Osteoblast (primary cell): Measurements from ENCODE around the gene ZCCHC4. TPM values are rescaled to one million over a fixed set of nuclear protein-coding genes. Genes with fewer than 3 reads are reported as not detected.

Experiments
- DNase-seq: peaks from one replicate; pipeline ENCODE4 v3.0.0; 2011; ENCODE audit warnings: low spot score, mixed read lengths; ENCODE audit not compliant: insufficient read length; ENCODE audit errors: missing footprints
- H2AFZ ChIP-seq: 2 replicates; pipeline ENCODE4 v1.6.0; 2011; ENCODE audit warnings: mild to moderate bottlenecking, low read length
- H3K27ac ChIP-seq: 2 replicates; pipeline ENCODE4 v1.5.1; 2011; ENCODE audit warnings: mild to moderate bottlenecking, low read depth, low read length, moderate library complexity
- H3K27me3 ChIP-seq: 2 replicates; pipeline ENCODE4 v1.6.0; 2012; ENCODE audit warnings: mild to moderate bottlenecking, control low read depth, inconsistent platforms, low read length, moderate library complexity; ENCODE audit not compliant: insufficient read depth
- H3K36me3 ChIP-seq: 2 replicates; pipeline ENCODE4 v1.5.1; 2011; ENCODE audit warnings: mild to moderate bottlenecking, low read length, control low read depth, moderate library complexity; ENCODE audit not compliant: insufficient read depth
- H3K4me1 ChIP-seq: 2 replicates; pipeline ENCODE4 v1.5.1; 2011; ENCODE audit warnings: mild to moderate bottlenecking, low read length, control low read depth, moderate library complexity; ENCODE audit not compliant: insufficient read depth
- H3K4me2 ChIP-seq: 2 replicates; pipeline ENCODE4 v1.6.0; 2011; ENCODE audit warnings: mild to moderate bottlenecking, low read length; ENCODE audit not compliant: insufficient read depth
- H3K4me3 ChIP-seq: fragments of 200-600 bp; sonication (generic); 3 replicates; pipeline ENCODE4 v1.5.1; 2012; ENCODE audit warnings: mild to moderate bottlenecking, low read length, inconsistent platforms; ENCODE audit not compliant: insufficient read depth
- H3K79me2 ChIP-seq: 2 replicates; pipeline ENCODE4 v1.6.0; 2012; ENCODE audit warnings: mild to moderate bottlenecking, low read length, control low read depth, inconsistent platforms; ENCODE audit not compliant: insufficient read depth
- H3K9me3 ChIP-seq: 2 replicates; pipeline ENCODE4 v1.5.1; 2011; ENCODE audit warnings: low read depth, low read length, control low read depth
- H4K20me1 ChIP-seq: 2 replicates; pipeline ENCODE4 v1.6.0; 2012; ENCODE audit warnings: mild to moderate bottlenecking, low read length, control low read depth; ENCODE audit not compliant: insufficient read depth
- CTCF ChIP-seq: IDR thresholded peaks from 2 replicates; pipeline ENCODE4 v1.5.1; 2011; ENCODE audit warnings: mild to moderate bottlenecking, low read depth, low read length, moderate library complexity; ENCODE audit errors: extremely low read depth
- total RNA-seq: library from RNA; depleted of rRNA; stranded (reverse); fragments of >200 nt; gene quantifications from 2 replicates; pipeline ENCODE4 v1.2.3, GENCODE V29; 2012

Gene ZCCHC4
- total RNA-seq, 1 donor, result 13.4 TPM

DNA sequence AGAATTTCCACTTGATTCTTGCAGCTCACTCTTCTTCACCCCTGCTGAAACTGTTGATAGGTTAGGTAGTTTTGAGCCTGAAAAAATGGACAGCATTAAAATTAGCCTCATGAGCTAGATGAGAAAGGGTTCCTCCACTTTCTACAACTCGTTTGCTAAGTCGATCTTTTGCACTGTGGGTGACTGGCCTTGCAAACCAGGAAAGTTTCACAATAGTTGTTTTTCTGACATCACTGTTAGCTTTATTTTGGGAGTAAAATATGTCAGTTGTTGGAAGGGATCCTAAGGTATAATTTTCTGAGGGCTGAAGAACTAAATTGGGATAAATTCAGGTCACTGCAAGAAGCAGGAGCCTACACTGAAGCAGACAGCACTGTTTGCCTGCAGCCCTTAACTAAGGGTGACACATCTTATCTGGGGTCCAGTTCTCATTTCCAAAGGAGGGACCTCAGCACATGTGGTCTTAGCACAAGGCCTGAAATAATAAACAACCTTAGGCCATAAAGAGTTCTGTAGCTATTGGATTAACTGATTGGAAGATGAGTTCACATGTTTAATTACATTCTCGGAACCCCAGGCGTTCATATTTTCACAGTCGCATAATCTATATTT lies 93.6 kb downstream of the ZCCHC4 start:
- peaks cover 32% of the 10 kb centered on the region for H3K36me3 ChIP-seq
- peaks cover 26% of the 10 kb centered on the region for H3K4me1 ChIP-seq
- H4K20me1 ChIP-seq, result no peaks in the 10 kb centered on the region
- no peaks in the 10 kb centered on the region for H3K27me3 ChIP-seq
- peak overlapping the region; percentile 61 for H3K4me2 ChIP-seq
- H2AFZ ChIP-seq, result no peak overlapping the region
- peak; percentile 57 for DNase-seq
- no peaks in the 10 kb centered on the region for H3K9me3 ChIP-seq
- no peak overlapping the region for H3K4me3 ChIP-seq
- no peak for TF ChIP-seq CTCF
- no peaks in the 10 kb centered on the region for H3K79me2 ChIP-seq
- H3K27ac ChIP-seq, result peak overlapping the region; percentile 48

DNA sequence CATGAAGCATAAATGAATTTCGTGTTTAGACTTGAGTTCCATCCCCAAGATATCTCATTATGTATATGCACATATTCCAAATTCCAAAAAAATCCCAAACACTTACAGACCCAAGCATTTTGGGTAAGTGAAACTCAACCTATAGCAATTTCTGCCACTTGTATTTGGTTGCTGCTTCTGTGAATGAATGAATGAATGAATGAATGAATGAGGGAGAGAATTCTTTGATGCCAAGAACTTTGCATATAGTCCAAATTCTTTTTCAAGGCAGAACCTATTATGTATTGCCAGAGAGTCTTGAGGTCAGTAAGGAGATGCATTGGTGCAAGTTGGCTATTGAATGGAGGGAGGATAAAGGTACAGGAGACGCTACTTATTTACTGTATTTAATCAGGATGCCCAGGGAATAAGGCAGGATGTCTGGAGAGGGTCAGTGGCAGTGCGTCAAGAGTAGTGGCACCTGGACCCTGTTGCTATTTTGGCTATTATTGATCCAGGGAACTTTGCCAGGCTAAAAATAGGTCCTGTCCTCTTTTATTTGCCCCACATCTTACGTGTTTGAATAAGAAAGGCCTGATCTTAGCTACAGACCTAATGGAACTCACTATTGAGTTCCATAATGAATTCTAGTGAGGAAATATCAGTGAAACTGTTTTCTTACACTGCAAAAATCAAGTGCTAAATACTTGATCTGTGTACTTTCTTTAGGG lies 98.4 kb downstream of the ZCCHC4 start:
- peaks cover 60% of the 10 kb centered on the region for H3K36me3 ChIP-seq
- no peak for DNase-seq

DNA sequence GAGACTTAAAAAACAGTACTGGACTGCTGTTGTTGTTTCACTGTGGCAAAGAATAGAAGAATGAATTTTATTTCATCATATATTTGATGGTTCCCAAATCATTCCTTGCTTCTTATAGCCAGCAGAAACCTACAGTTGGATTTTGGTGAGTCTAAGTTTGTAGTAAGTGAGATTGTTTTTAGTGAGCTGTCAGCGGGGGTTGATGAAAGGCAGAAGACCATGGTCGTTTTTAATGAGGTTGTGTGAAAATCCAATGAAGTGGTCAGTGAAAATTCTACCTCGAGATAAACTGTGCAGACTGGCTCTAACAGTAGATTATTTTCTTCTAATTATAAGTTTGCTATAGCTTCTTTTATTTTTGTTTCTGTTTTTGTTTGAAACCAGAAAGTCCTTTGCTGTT lies 100.7 kb downstream of the ZCCHC4 start:
- no peak overlapping the region for H3K4me3 ChIP-seq
- H3K79me2 ChIP-seq, result no peaks in the 10 kb centered on the region
- no peaks in the 10 kb centered on the region for H4K20me1 ChIP-seq
- no peak overlapping the region for H3K27ac ChIP-seq
- no peak overlapping the region for H3K4me2 ChIP-seq
- TF ChIP-seq CTCF, result no peak
- no peak overlapping the region for H2AFZ ChIP-seq
- H3K4me1 ChIP-seq, result no peaks in the 10 kb centered on the region
- H3K36me3 ChIP-seq, result peaks cover 72% of the 10 kb centered on the region
- no peaks in the 10 kb centered on the region for H3K27me3 ChIP-seq
- no peaks in the 10 kb centered on the region for H3K9me3 ChIP-seq
- no peak for DNase-seq

More for the DNA sequence above, 98.4 kb downstream of the ZCCHC4 start:
- H3K79me2 ChIP-seq, result no peaks in the 10 kb centered on the region
- no peak overlapping the region for H2AFZ ChIP-seq
- no peaks in the 10 kb centered on the region for H3K27me3 ChIP-seq
- no peak overlapping the region for H3K27ac ChIP-seq
- H3K4me1 ChIP-seq, result peaks cover 7% of the 10 kb centered on the region
- no peak overlapping the region for H3K4me3 ChIP-seq
- H4K20me1 ChIP-seq, result no peaks in the 10 kb centered on the region
- H3K4me2 ChIP-seq, result no peak overlapping the region
- H3K9me3 ChIP-seq, result no peaks in the 10 kb centered on the region
- no peak for TF ChIP-seq CTCF

- Histone ChIP-seq H2AFZ (no peak overlapping the region), H3K4me3 (no peak overlapping the region), H3K79me2 (no peaks in the 10 kb centered on the region), H3K27me3 (no peaks in the 10 kb centered on the region), H4K20me1 (no peaks in the 10 kb centered on the region), H3K27ac (no peak overlapping the region), H3K9me3 (no peaks in the 10 kb centered on the region), H3K4me1 (no peaks in the 10 kb centered on the region), H3K4me2 (no peak overlapping the region), H3K36me3 (peaks cover 51% of the 10 kb centered on the region)
- DNase-seq, result no peak
- TF ChIP-seq CTCF, result no peak
Observed at GRCh38 chr4:25417014-25417413, 104.4 kb downstream of the ZCCHC4 start.
